DOHH2 (cell line): ENCODE results near the gene KCNH1.

Source experiments
- CTCF ChIP-seq: fragments of 200-600 bp; sonication (generic); IDR thresholded peaks from one replicate; pipeline ENCODE4 v1.5.1; 2014; ENCODE audit warnings: antibody characterized with exemption, mild to moderate bottlenecking, low read depth, low read length; ENCODE audit not compliant: poor library complexity, severe bottlenecking
- EZH2phosphoT487 ChIP-seq: fragments of 200-600 bp; sonication (generic); IDR thresholded peaks from 2 replicates; pipeline ENCODE4 v1.6.1; 2017; ENCODE audit warnings: borderline replicate concordance, mild to moderate bottlenecking, antibody characterized with exemption, low read length, moderate library complexity, mixed read lengths

DNA sequence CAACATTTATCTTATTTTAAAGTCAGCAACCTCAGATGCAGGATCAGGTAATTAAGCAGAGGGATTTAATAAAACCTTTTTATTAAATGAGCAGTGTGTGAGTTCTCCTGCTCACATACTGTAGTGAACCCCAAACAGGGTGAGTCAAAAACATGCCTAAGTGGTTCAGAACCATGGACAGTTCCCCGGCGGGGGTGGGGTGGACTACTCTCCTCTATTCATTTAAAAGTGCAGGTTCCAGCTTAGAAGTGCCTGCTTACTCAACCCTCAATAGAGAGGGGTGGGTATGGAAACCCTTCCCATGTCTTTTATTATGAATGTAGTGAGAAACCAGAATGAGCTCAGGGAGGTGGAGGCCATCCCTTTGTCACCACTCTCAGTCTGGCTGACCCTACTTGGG, 407.3 kb downstream of the KCNH1 start:
- no peak for TF ChIP-seq CTCF
- TF ChIP-seq EZH2phosphoT487, result no peak
